Suppressor macrophage treated with lipopolysaccharide for 1 hour (primary cell): ENCODE measurements around the gene TPRA1.

Source experiments
- DNase-seq, 3 donors: peaks; one replicate each; pipeline ENCODE4 v3.0.0-alpha.2; 2020 to 2022

Gene TPRA1

GRCh38 chr3:127588806-127589577 lies 1.5 kb downstream of the TPRA1 start:
- peak; percentile 30 to 50 (median 46) for DNase-seq

GRCh38 chr3:127587876-127588275 lies 2.7 kb downstream of the TPRA1 start:
- DNase-seq = no peak

GRCh38 chr3:127585813-127586413 lies 4.6 kb downstream of the TPRA1 start:
- no peak for DNase-seq

- peak; percentile 43 to 54 (median 54) for DNase-seq
These were observed 5.2 kb downstream of the TPRA1 start for GRCh38 chr3:127585163-127585812.

GRCh38 chr3:127584734-127585133 lies 5.8 kb downstream of the TPRA1 start:
- no peak for DNase-seq

GRCh38 chr3:127580327-127581060 lies 10.0 kb downstream of the TPRA1 start:
- DNase-seq = no peak

GRCh38 chr3:127578802-127579201 lies 11.7 kb downstream of the TPRA1 start:
- no peak for DNase-seq

GRCh38 chr3:127578168-127578567 lies 12.4 kb downstream of the TPRA1 start:
- DNase-seq = no peak

GRCh38 chr3:127577448-127577847 lies 13.1 kb downstream of the TPRA1 start:
- DNase-seq = no peak

- DNase-seq = peak; percentile 88
These were observed 15.4 kb downstream of the TPRA1 start for GRCh38 chr3:127574880-127575878.

- peak in 2 of 3 donors; percentile 40 to 43 for DNase-seq
These were observed 16.6 kb downstream of the TPRA1 start for GRCh38 chr3:127573912-127574311.

GRCh38 chr3:127573401-127573800 lies 17.1 kb downstream of the TPRA1 start:
- no peak for DNase-seq

- DNase-seq = no peak
These were observed 17.8 kb downstream of the TPRA1 start for GRCh38 chr3:127572735-127573134.

- no peak for DNase-seq
These were observed 18.3 kb downstream of the TPRA1 start for GRCh38 chr3:127572186-127572585.

GRCh38 chr3:127570520-127570919 lies 20.0 kb downstream of the TPRA1 start:
- no peak for DNase-seq

- no peak for DNase-seq
These were observed 21.4 kb downstream of the TPRA1 start for GRCh38 chr3:127569160-127569559.

- no peak for DNase-seq
These were observed 21.9 kb downstream of the TPRA1 start for GRCh38 chr3:127568586-127568985.

GRCh38 chr3:127566833-127567232 lies 23.7 kb downstream of the TPRA1 start:
- DNase-seq = no peak

GRCh38 chr3:127565711-127566110 lies 24.8 kb downstream of the TPRA1 start:
- no peak for DNase-seq

GRCh38 chr3:127560051-127560787 lies 30.3 kb downstream of the TPRA1 start:
- DNase-seq = peak in 2 of 3 donors; percentile 23 to 29

GRCh38 chr3:127556565-127556964 lies 34.0 kb downstream of the TPRA1 start:
- DNase-seq = no peak
